DOHH2 (cell line): ENCODE results near the gene TMEM252.

Source experiments
- EZH2phosphoT487 ChIP-seq: fragments of 200-600 bp; sonication (generic); IDR thresholded peaks from 2 replicates; pipeline ENCODE4 v1.6.1; 2017; ENCODE audit warnings: borderline replicate concordance, mild to moderate bottlenecking, antibody characterized with exemption, low read length, moderate library complexity, mixed read lengths
- TF ChIP-seq, protein P1 (sequence below): fragments of 200-600 bp; sonication (generic); IDR thresholded peaks from one replicate; pipeline ENCODE4 v1.5.1; 2014; ENCODE audit warnings: antibody characterized with exemption, mild to moderate bottlenecking, low read depth, low read length; ENCODE audit not compliant: poor library complexity, severe bottlenecking

DNA sequence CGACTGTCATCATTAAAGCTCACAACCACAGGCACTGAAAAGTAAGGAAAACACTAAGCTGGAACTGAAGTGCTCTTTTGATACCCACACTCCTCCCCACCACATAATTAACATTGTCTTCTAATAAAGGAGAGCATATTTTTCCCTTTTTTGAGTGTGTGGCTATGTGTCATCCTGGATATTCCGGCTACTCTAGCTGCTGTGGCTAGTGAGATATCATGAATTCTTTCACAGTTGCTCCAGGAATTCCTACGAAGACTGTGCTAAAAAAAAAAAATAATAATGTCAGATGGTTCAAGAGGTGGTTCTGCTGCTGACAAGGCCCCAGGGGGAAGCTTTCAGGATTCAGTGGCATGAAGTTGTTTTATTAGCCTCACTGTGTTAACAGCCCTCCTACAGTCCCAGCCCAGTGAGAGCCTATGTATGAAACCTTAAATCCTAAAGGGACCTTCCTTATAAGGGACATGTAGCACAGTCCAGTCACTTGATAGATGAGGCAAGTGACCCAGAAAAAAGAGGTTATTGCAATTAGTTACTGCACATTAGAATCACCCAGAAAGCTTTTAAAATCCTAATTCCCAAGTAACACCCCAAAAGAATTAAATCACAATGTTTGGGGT lies 46.6 kb downstream of the TMEM252 start:
- TF ChIP-seq, protein P1, sequence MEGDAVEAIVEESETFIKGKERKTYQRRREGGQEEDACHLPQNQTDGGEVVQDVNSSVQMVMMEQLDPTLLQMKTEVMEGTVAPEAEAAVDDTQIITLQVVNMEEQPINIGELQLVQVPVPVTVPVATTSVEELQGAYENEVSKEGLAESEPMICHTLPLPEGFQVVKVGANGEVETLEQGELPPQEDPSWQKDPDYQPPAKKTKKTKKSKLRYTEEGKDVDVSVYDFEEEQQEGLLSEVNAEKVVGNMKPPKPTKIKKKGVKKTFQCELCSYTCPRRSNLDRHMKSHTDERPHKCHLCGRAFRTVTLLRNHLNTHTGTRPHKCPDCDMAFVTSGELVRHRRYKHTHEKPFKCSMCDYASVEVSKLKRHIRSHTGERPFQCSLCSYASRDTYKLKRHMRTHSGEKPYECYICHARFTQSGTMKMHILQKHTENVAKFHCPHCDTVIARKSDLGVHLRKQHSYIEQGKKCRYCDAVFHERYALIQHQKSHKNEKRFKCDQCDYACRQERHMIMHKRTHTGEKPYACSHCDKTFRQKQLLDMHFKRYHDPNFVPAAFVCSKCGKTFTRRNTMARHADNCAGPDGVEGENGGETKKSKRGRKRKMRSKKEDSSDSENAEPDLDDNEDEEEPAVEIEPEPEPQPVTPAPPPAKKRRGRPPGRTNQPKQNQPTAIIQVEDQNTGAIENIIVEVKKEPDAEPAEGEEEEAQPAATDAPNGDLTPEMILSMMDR: no peak
- TF ChIP-seq EZH2phosphoT487: no peak
